ENCODE data around the gene SLC35F1.

DNA sequence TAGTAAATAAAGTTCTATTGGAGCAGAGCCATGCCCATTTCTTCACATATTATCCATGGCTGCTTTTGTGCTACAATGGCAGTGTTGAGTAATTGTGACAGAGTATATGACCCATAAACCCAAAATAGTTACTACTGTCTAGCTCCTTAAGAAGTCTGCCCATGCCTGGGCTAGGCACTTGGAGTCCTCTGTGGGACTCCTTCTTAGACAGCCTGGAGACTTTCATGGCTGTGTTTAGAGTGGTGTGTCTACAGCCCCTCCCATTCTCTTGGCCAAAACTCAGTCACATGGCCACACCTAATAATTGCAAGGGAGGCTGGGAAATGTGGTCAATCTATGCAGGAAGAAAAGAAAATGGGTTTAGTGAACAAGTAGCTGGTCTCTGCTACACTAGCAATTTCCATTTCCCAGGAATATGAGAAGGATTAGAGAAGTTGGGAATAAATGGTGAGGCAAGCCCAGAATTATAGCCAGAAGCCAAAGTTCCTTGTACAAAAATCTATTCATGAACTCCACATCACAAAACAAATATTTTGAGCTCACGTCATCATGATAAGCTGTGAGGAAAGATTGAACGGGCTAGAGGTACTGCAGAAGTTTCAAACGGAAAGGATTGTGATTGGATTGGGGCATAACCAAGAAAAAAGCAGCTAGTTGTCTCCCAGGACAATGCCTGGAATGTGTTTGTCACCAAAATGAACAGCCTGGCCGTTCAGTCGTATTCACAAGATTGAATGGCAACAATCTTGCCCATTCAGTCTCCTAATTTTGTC, 389.3 kb downstream of the SLC35F1 start:
- TF ChIP-seq EZH2phosphoT487 (IDR thresholded peaks at IDR 0.05; ENCODE audit: low read depth, severe bottlenecking, unreplicated experiment) = no peak
- TF ChIP-seq, protein P1, sequence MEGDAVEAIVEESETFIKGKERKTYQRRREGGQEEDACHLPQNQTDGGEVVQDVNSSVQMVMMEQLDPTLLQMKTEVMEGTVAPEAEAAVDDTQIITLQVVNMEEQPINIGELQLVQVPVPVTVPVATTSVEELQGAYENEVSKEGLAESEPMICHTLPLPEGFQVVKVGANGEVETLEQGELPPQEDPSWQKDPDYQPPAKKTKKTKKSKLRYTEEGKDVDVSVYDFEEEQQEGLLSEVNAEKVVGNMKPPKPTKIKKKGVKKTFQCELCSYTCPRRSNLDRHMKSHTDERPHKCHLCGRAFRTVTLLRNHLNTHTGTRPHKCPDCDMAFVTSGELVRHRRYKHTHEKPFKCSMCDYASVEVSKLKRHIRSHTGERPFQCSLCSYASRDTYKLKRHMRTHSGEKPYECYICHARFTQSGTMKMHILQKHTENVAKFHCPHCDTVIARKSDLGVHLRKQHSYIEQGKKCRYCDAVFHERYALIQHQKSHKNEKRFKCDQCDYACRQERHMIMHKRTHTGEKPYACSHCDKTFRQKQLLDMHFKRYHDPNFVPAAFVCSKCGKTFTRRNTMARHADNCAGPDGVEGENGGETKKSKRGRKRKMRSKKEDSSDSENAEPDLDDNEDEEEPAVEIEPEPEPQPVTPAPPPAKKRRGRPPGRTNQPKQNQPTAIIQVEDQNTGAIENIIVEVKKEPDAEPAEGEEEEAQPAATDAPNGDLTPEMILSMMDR (IDR thresholded peaks at IDR 0.05; ENCODE audit: poor library complexity) = no peak

Data from hepatocyte (in vitro differentiated cells).